ENCODE results near the gene LRRIQ4.
A peak's percentile ranks its signal among the peaks of the same experiment; 100 is the strongest.

LRRIQ4 gene

DNA sequence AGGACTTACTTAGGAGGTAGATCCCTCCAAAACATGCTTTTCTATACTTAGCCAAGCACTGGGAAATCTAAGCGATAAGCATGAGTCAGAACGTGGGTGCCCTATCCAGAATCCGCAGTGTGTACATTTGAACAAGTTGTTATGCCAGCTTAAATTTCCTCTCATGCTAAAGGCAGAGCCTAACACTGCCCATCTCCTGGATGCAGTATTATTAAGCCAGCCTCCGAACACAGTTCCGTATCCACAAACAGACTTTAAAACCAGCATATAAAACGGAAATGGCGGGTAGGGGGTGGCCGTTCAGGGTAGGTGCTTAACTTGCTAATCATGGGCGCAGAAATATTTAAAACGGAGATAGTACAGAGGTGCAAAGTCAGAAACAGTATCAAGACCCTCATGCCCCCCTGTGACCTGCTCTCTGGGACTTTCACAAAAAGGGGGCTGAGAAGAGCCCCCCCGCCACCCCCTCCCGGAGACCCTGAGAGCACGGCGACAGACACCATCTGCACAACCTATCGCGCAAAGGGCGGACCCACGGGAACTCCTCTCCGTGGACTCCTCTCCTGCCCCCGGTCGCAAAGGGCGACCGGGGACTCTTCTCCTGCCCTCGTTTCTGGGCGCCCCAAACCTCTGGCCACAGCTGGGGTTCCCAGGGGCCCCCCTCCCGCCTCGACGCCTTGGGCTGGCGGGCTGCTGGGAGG is 889 bp upstream of the LRRIQ4 start:
- DNase-seq: peak; percentile 40

DNA sequence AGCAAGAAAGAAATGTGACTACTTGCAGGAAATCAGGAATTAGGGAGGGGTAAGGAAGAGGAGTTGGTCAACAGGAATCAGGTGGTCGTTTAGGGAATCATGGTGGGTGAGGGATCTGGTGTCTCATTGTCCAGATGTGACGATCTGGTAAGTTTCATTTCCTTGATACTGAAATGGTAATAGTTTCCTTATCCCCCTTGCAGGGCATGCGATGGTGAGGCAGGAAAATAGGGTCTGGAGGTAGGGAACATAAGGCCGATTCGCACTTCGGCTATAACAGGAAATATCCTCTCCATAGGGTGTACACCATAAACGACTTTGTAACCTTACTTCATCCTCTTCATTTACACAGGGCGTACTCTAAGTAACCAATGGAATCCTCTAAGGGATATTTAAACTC is 608 bp downstream of the LRRIQ4 start:
- DNase-seq: no peak

DNA sequence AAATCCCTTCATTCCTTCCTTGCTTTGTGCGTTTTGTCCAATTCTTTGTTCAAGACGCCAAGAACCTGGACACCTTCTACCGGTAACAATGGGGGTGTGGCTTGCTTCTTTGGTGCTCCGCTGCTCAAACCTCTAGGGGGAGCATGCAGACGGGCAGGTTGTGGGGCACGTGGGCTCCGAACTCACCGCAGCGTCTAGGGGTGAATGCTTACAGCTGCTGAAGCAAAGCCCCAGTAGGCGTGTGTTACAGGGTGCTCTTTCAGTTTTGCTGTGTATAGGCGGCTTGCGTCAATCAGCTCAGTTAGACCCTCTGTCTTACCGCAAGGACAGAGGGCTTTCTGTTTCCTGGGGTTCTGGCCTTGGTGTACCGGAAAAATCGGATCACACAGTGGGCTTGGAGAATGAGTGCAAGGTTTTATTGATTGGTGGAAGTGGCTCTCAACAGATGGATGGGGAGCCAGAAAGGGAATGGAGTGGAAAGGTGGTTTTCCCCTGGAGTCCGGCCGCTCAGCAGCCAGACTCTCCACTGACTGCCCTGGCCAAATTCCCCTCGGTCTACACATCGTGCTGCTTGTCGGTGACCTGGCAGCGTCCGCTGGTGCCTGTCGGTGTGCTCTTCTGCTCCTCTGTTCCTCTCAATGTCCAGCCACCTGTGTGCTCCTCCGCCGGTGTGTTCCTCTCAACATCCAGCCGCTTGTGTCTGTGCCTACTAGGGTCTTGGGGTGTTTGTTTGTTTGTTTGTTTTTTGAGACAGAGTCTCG is 1.3 kb downstream of the LRRIQ4 start:
- DNase-seq: peak; percentile 41

- no peak for DNase-seq
Measured at GRCh38 chr3:169815590-169816150, 3.0 kb downstream of the LRRIQ4 start.

- DNase-seq: no peak
Measured at GRCh38 chr3:169818316-169818715, 5.6 kb downstream of the LRRIQ4 start.

- DNase-seq: no peak
Measured at GRCh38 chr3:169822091-169822490, 9.4 kb downstream of the LRRIQ4 start.

GRCh38 chr3:169822540-169822939 is 9.9 kb downstream of the LRRIQ4 start:
- no peak for DNase-seq

DNA sequence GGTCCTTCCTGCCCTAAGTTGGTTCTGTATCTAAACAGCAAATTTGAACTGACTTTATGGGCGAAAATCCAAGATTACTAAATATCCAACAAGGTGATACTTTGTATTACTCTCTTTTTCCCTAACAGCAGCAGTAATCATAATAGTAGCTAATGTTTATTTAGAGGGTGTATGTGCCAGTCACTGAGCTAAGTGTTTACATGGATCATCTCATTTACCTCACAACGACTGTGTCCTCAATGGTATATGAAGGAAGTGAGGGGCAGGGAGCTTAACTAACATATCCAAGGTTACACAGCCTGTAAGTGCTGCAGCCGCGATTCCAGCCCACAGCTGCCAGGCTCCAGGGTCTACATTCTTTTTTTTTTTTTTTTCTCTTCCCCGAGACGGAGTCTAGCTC is 10.3 kb downstream of the LRRIQ4 start:
- DNase-seq: no peak

DNA sequence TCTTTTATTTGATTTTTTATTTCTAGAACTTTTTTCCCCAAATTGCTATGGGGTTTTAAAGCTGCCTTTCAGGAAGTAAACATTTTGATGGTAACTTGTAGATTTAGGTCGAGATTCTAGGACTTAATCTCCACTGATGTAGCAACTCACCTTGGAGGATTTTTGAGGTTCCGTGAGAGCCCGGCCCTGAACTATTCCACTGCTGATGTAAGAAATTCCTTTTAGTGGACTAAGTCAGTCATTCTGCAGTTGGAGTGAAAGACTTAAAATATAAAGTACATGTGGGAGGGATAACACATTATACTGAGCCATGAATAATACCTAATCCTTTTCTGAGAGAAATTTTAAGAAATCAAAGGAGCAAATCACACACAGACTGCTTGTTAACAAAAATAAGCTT is 12.6 kb downstream of the LRRIQ4 start:
- DNase-seq: no peak

DNA sequence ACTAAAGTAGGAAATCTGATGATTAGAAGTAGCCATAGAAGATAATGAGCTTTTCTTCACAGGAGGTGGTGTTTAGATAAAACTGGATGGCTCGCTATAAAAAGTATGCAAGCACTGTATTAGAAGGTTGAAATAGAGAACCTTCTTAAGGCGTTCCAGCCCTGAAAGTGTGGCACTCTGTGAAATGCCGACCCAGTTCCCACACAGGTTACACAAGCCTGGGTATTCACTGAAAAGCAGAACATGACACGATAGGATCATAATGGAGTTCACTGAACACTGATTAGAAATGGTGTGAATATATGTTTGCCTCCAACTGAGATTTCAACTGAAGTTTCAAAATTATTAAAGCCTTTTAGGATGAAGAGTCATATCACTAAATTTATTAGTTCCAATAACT is 15.0 kb downstream of the LRRIQ4 start:
- no peak for DNase-seq

GRCh38 chr3:169835533-169835932 is 22.9 kb downstream of the LRRIQ4 start:
- DNase-seq: no peak

DNA sequence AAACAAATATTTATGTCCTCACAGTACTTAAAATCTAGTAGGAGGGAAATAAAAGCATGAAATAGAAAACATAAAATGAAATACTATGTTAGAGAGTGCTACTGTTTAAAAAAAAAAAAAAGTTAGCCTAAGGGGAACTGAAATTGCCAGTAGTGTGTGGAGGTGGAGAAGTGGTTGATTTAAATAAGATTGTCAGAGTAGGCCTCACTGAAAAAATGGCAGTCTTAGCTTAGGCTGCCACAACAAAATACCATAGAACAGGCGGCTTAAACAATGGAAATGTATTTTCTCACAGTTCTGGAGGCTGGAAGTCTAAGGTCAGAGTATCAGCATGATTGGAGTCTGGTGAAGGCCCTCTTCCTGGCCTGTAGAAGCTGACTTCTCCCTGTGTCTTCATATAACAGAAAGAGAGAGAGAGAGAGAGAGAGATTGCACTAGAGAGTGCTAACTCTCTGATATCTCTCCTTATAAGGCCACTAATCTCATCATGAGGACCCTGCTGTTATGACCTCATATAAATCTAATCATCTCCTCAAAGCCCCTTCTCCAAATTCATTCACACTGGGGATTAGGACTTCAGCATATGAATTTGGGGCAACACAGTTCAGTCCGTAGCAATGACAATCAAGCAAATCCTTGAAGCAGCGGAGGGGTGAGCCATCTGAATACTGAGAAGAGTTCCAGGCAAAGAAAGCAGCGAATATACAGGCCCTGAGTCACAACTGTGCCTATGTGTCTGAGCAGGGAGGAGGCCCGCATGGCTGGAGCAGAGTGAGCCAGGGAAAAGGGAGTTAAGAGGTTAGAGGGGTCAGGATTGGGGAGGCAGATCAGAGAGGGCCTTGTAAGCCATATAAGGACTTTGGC is 23.6 kb downstream of the LRRIQ4 start:
- no peak for DNase-seq

DNA sequence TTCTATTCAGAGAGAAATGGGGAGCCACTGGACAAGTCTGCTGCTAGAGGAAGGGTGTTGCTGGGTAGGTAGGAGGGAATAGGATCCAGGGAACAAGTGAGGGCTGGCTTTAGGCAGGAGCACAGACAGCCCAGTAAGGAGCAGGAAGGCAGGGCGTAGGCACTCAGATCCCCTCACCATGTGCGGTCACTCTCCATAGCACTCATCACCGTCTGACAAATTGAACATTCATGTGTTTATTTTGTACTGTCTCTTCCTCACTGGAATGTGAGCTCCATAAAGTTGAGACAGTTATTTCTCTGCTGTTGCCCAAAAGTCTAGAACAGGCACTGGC is 24.2 kb downstream of the LRRIQ4 start:
- no peak for DNase-seq

DNA sequence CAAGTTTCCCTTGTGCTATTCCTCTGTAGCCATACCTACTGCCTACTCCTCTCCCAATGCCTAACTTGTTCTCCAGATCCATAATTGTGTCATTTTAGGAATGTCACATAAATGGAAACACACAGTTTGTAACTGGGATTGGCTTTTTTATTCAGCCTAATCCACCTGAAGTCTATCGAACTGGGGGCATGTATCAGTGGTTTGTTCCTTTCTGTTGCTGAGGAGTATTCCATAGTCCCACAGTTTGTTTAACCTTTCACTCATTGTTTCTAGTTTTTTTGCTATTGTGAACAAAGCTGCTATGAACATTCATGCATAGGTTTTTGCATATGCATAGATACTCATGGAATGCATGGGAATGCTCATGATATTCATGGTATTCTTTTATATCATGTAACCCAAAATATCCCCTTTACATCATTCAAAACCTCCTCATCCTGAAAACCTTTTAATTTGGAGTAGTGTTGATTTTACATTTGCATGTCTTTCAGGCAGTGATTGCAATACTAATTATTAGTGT is 25.9 kb downstream of the LRRIQ4 start:
- DNase-seq: no peak

- DNase-seq: peak; percentile 80
Measured at GRCh38 chr3:169841171-169841570, 28.5 kb downstream of the LRRIQ4 start.

DNA sequence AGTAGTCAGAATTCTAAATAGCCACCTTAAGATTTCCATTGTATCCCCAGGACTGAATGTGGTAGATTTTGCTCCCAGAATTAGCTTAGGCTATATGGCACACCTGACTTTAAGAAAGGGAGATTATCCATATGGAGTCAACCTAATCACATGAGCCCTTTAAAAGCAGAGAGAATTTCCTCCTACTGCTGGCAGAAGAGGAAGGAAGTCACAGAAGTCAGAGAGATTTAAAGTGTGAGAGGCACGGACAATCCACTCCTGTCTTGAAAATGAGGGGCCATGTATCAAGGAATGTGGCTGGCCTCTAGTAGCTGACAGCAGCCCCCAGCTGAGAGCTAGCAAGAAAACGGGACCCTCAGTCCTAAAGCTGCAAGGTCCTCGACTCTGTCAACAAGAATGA is 30.3 kb downstream of the LRRIQ4 start:
- DNase-seq: no peak

GRCh38 chr3:169846458-169847193 is 34.0 kb downstream of the LRRIQ4 start:
- no peak for DNase-seq

DNA sequence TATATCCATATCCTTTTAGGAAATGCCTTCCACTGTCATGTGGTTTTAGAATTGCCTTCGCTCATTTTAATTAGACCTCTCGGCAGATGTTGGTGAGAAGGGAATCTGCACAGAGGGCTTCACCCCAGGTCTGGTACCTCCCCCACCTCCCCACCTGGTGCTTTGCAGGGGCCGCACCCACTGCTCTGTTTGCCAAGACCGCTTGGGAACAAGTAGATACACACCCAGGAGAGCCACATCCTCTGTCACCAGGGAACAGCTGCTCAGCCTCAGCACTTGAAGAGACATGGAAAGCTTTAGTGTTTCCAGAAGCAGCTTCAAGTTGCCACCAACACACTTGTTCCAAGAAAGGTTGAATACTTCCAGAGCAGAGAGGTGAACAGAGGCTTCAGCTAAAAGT is 35.2 kb downstream of the LRRIQ4 start:
- DNase-seq: peak; percentile 96

GRCh38 chr3:169848741-169849140 is 36.1 kb downstream of the LRRIQ4 start:
- no peak for DNase-seq

- DNase-seq: no peak
Measured at GRCh38 chr3:169850618-169851017, 37.9 kb downstream of the LRRIQ4 start.

DNA sequence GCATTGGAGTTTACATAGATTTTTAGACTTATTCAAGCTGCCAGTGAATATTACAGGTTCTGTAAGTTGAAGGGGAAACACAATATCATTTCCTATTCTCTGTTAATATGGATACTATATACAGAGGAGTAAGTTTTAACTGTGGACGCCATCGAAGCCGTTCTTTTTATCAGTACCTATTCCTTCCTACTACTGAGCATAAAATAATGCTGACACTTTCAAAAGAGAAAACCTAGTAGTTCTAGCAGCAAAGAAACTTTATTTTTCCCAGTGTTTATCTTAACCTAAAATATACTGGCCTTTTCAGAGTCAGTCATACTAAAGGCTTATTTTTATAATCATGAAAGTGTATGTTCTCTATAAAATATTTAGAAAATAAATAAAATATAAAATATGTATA is 42.8 kb downstream of the LRRIQ4 start:
- no peak for DNase-seq

DNA sequence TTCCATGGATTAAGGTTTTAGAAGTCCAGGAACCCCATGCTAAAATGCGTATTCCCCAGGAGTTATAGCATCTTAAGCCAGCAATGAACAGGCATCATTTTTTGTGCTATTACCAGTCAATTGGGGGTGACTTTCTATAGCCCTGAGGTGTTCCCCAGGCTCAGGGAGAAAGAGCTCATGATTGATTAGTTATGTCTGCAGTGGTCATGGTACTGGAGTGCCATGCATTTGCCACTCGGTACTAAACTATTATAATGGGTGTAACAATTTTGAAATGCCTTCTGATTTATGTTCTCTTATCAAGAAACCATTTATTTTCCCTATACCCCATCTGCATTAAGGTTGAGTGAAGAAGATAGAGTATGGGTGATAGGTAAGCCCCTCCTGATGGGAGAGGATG is 45.1 kb downstream of the LRRIQ4 start:
- no peak for DNase-seq

DNA sequence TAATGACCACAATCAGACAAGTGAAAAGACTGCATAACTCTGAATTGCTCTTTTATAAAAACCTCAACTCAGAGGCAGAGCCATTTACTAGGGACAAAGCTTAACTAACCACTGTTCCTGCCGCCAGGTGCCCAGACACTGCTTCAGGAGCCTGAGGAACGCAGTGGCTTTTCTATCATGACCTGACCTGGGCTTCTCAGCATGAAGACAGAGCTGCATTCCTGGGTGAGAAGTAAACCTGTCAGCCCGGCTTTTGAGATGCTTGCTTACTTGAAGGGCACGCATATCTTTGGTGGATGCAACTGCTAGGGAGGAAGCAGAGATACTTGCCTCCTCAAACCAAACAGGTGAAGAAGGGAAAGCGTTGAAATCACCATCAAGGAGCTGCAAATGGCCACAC is 49.2 kb downstream of the LRRIQ4 start:
- DNase-seq: no peak
